ENCODE results near the gene IER5.

GRCh38 chr1:181122222-181122621, 33.7 kb downstream of the IER5 start:
- TF ChIP-seq REST (IDR thresholded peaks at IDR 0.05) (no peak), RAD21 (conservative IDR thresholded peaks at IDR 0.05 in 1 of 2, IDR thresholded peaks at IDR 0.05 in 1 of 2) (no peak), CTCF (IDR thresholded peaks at IDR 0.05) (no peak), BCL3 (IDR thresholded peaks at IDR 0.05) (no peak), PBX3 (IDR thresholded peaks at IDR 0.05) (no peak), ELK1 (IDR thresholded peaks at IDR 0.05; ENCODE audit: low read depth, low read length) (no peak), EP300 (IDR thresholded peaks at IDR 0.05) (no peak), CBX2 (IDR thresholded peaks at IDR 0.05; ENCODE audit: borderline replicate concordance, low read depth) (no peak), TP53 (CRISPR knock-in tag; IDR thresholded peaks at IDR 0.05) (no peak), EHMT2 (IDR thresholded peaks at IDR 0.05; ENCODE audit: low read depth) (no peak), POLR2A (IDR thresholded peaks at IDR 0.05; ENCODE audit: low read length) (no peak)
